Measurements from ENCODE around the gene PTPRE. TPM values are rescaled to one million over a fixed set of nuclear protein-coding genes. Genes with fewer than 3 reads are reported as not detected.

PTPRE gene
- total RNA-seq, 1 experiment from 2014 or later, result 0.70 TPM

- no peak overlapping the region for H3K18ac ChIP-seq (ENCODE audit: insufficient read length, low read depth, low read length)
- no peak overlapping the region for H2BK120ac ChIP-seq (ENCODE audit: low read depth, low read length, poor library complexity, severe bottlenecking)
- no peaks in the 10 kb centered on the region for H3K9me3 ChIP-seq (ENCODE audit: control insufficient read depth, low read depth, low read length)
- H2AK5ac ChIP-seq (ENCODE audit: insufficient read length, low read length), result no peak overlapping the region
- no peak overlapping the region for H3K4ac ChIP-seq (ENCODE audit: low read depth, low read length)
- TF ChIP-seq CTCF (conservative IDR thresholded peaks at IDR 0.05), result no peak
- H3K14ac ChIP-seq (ENCODE audit: insufficient read depth, low read length), result no peak overlapping the region
- H3T11ph ChIP-seq (ENCODE audit: low read length), result no peak overlapping the region
- no peak overlapping the region for H3K23ac ChIP-seq (ENCODE audit: insufficient read length, low read depth, low read length)
- no peaks in the 10 kb centered on the region for H3K79me1 ChIP-seq (ENCODE audit: insufficient read depth, low read depth, low read length, poor library complexity, severe bottlenecking)
- no peaks in the 10 kb centered on the region for H3K79me2 ChIP-seq (ENCODE audit: insufficient read depth, low read length)
- DNase-seq, result no peak
- no peak overlapping the region for H2BK12ac ChIP-seq (ENCODE audit: insufficient read length, low read depth, low read length)
- H3K4me1 ChIP-seq (ENCODE audit: insufficient read depth, low read length), result no peaks in the 10 kb centered on the region
- Mint-ChIP-seq H3K9me3 (no peaks in the 10 kb centered on the region), H3K27ac (no peak overlapping the region; a peak in 1 of 7 replicates), H3K27me3 (ENCODE audit: low read depth) (peaks cover 7% of the 10 kb centered on the region; the same call in 1 of the 2 replicates), H3K4me3 (no peak overlapping the region), H3K4me1 (peaks cover 5 to 6% of the 10 kb centered on the region in 2 experiments; a peak in 3 of 4 replicates), H3K36me3 (ENCODE audit: insufficient read depth in 1 of 3, low read depth in 3 of 3) (no peaks in the 10 kb centered on the region)
- no peak overlapping the region for H4K91ac ChIP-seq (ENCODE audit: insufficient read length, low read depth, low read length)
- no peak overlapping the region for H3K9ac ChIP-seq (ENCODE audit: extremely low read depth, insufficient read length, low read length)
- no peak overlapping the region for H4K8ac ChIP-seq (replicated peaks; ENCODE audit: insufficient read length, low read depth, low read length)
- H3K27me3 ChIP-seq (ENCODE audit: insufficient read depth, low read length), result no peaks in the 10 kb centered on the region
- no peaks in the 10 kb centered on the region for H3K23me2 ChIP-seq (ENCODE audit: insufficient read length, low read depth, low read length, poor library complexity, severe bottlenecking)
- H3K27ac ChIP-seq (ENCODE audit: insufficient read length, low read depth, low read length), result no peak overlapping the region
- H2BK15ac ChIP-seq (ENCODE audit: low read depth, low read length), result no peak overlapping the region
- no peak overlapping the region for H2AFZ ChIP-seq (ENCODE audit: low read length)
- H4K20me1 ChIP-seq (ENCODE audit: control insufficient read depth, insufficient read depth, insufficient read length), result no peaks in the 10 kb centered on the region
- no peak overlapping the region for H2BK20ac ChIP-seq (ENCODE audit: low read depth, low read length, poor library complexity, severe bottlenecking)
- H3K4me2 ChIP-seq (ENCODE audit: insufficient read depth, insufficient read length, low read length), result no peak overlapping the region
- no peak overlapping the region for H2BK5ac ChIP-seq (ENCODE audit: insufficient read length, low read length)
- WGBS (ENCODE audit: extremely low coverage, insufficient read length, low lambda C conversion rate), result no CpG with 5 or more reads among the region's 5 CpGs
- no peak overlapping the region for H4K5ac ChIP-seq (ENCODE audit: insufficient read length, low read depth, low read length)
- no peak overlapping the region for H3K56ac ChIP-seq (ENCODE audit: insufficient read length, low read depth, low read length)
Observed at GRCh38 chr10:128000471-128001362, 93.8 kb downstream of the PTPRE start.

Data from H9 (cell line).